Measurements from ENCODE around the gene SLC9A5. TPM values are rescaled to one million over a fixed set of nuclear protein-coding genes. Genes with fewer than 3 reads are reported as not detected.

The SLC9A5 gene
- total and polyA plus RNA-seq, 10 of the 15 experiments (the other 5 are each of a cell fraction or from before 2014, with no cell fraction given): 0.26 to 5.7 (median 1.5) TPM

DNA sequence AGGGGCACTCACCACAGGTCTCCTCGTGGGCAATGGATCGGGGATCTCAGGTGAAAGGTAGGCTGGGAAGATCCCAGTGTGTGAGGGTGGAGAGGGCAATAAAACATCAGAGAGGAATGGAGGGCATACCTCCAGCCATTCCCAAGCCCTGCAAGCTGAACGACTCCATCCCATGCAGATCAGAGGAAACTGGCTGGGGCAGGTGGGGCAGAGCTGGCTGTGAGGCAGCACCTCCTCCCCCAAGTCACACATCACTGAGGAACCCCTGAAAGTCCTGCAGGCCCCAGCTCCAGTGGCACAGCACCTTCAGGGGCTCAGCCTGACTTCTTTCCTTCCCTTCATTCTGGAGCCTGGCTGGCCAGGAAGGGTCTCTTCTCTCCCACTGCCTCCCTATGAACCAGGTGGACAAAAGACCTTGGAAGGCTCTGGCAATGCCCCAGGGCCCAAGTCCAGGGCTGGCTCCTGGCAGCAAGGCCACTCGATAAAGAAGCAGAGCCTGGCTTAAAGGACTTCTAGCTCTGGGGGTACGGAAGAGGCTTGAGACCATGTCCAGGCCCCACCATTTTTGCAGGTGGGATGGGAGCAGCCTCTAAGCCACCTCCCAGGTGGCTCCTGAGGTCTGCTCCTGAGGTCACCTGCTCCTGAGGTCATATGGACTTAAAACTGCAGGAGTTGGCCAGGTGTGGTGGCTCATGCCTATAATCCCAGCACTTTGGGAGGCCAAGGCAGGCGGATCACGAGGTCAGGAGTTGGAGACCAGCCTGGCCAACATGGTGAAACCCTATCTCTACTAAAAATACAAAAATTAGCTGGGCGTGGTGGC lies 35.4 kb upstream of the SLC9A5 start:
- ChIA-PET SMC1A (ENCODE audit: uncharacterized antibody, unreplicated experiment) (interaction anchor here (1.3 kb wide), 1 partner anchor 16 kb away, joined by 3 read pairs; no protein-coding TSS in a partner anchor), POLR2A (no interaction called here), CTCF (no interaction called here), RAD21 (ENCODE audit: unreplicated experiment) (no interaction called here)
- BruUV-seq (replicated peaks): no TSS peak
- intact Hi-C loops (cut with micrococcal nuclease; ENCODE audit: unreplicated experiment): no loop called here
- Histone ChIP-seq H3K9ac (ENCODE audit: control insufficient read depth, insufficient read depth, low read length) (no peak overlapping the region), H3K36me3 (ENCODE audit: control insufficient read depth in 2 of 2, insufficient read depth in 2 of 2, low read length in 1 of 2) (no peaks in the 10 kb centered on the region), H3K27me3 (replicated peaks in 1 of 2; ENCODE audit: control insufficient read depth in 2 of 2, insufficient read depth in 2 of 2, low read length in 1 of 2) (no peaks in the 10 kb centered on the region), H3K4me3 (no peak overlapping the region), H3K4me2 (ENCODE audit: control insufficient read depth, insufficient read depth) (no peak overlapping the region), H3K27ac (ENCODE audit: control insufficient read depth, insufficient read depth) (no peak overlapping the region), H4K20me1 (ENCODE audit: control insufficient read depth, insufficient read depth) (no peaks in the 10 kb centered on the region), H2AFZ (ENCODE audit: control insufficient read depth, low read depth, low read length) (no peak overlapping the region), H3K4me1 (ENCODE audit: control insufficient read depth, insufficient read depth, low read length) (no peaks in the 10 kb centered on the region), H3K79me2 (ENCODE audit: control insufficient read depth, insufficient read depth, low read length) (no peaks in the 10 kb centered on the region), H3K9me3 (replicated peaks; ENCODE audit: control insufficient read depth, insufficient read depth, low read length) (no peaks in the 10 kb centered on the region)
- TF ChIP-seq RBBP5 (conservative IDR thresholded peaks at IDR 0.05): no peak
- TF ChIP-seq, protein P1, sequence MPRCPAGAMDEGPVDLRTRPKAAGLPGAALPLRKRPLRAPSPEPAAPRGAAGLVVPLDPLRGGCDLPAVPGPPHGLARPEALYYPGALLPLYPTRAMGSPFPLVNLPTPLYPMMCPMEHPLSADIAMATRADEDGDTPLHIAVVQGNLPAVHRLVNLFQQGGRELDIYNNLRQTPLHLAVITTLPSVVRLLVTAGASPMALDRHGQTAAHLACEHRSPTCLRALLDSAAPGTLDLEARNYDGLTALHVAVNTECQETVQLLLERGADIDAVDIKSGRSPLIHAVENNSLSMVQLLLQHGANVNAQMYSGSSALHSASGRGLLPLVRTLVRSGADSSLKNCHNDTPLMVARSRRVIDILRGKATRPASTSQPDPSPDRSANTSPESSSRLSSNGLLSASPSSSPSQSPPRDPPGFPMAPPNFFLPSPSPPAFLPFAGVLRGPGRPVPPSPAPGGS (IDR thresholded peaks at IDR 0.05; ENCODE audit: borderline replicate concordance, insufficient read depth, low read depth, low read length, poor library complexity, severe bottlenecking): no peak
- no peak for TF ChIP-seq BACH1 (IDR thresholded peaks at IDR 0.05; ENCODE audit: borderline replicate concordance)
- 23% methylated on average over 8 of the region's 8 CpGs for WGBS (ENCODE audit: insufficient coverage, insufficient replicate concordance, low lambda C conversion rate, missing lambda C conversion rate)
- ATAC-seq (no peak), DNase-seq (ENCODE audit: low read depth, low spot score) (no peak), FAIRE-seq (no peak)
- in situ Hi-C loops (cut with MboI): no loop called here

DNA sequence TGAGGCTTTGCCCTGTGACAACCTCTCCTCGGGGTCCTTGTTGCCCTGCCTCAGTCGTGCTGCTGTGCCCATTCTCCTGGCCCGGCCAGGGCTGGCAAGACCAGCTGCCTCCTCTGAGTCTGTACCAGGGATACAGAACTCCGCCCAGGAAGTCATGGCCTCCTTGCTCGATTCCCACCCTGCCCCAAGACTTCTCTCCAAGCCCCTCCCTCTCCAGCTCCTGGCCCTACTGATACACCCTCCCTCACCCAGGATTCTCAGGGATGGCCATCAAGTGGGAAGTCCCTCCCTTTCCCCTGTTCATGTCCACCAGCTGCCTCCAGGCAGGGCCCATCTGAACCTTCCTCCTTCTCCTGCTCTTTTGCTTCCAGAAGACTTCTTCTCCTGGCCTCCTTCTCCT lies 33.1 kb upstream of the SLC9A5 start:
- Histone ChIP-seq H3K9ac (ENCODE audit: control insufficient read depth, insufficient read depth, low read length) (no peak overlapping the region), H3K4me3 (no peak overlapping the region), H3K9me3 (replicated peaks; ENCODE audit: control insufficient read depth, insufficient read depth, low read length) (no peaks in the 10 kb centered on the region), H3K36me3 (ENCODE audit: control insufficient read depth in 2 of 2, insufficient read depth in 2 of 2, low read length in 1 of 2) (no peaks in the 10 kb centered on the region), H3K79me2 (ENCODE audit: control insufficient read depth, insufficient read depth, low read length) (no peaks in the 10 kb centered on the region), H2AFZ (ENCODE audit: control insufficient read depth, low read depth, low read length) (no peak overlapping the region), H3K27me3 (replicated peaks in 1 of 2; ENCODE audit: control insufficient read depth in 2 of 2, insufficient read depth in 2 of 2, low read length in 1 of 2) (no peaks in the 10 kb centered on the region), H3K4me2 (ENCODE audit: control insufficient read depth, insufficient read depth) (no peak overlapping the region), H3K27ac (ENCODE audit: control insufficient read depth, insufficient read depth) (no peak overlapping the region), H3K4me1 (ENCODE audit: control insufficient read depth, insufficient read depth, low read length) (no peaks in the 10 kb centered on the region), H4K20me1 (ENCODE audit: control insufficient read depth, insufficient read depth) (no peaks in the 10 kb centered on the region)
- ChIA-PET CTCF (no interaction called here), POLR2A (interaction anchor here (1.1 kb wide), 1 partner anchor 11 kb away, joined by 4 read pairs; the partner anchor contains the start of gene TMEM208), RAD21 (ENCODE audit: unreplicated experiment) (no interaction called here), SMC1A (ENCODE audit: uncharacterized antibody, unreplicated experiment) (no interaction called here)
- intact Hi-C loops (cut with micrococcal nuclease; ENCODE audit: unreplicated experiment): no loop called here
- DNase-seq (ENCODE audit: low read depth, low spot score): no peak
- no peak for ATAC-seq
- WGBS (ENCODE audit: insufficient coverage, insufficient replicate concordance, low lambda C conversion rate, missing lambda C conversion rate): 28% methylated on average over 5 of the region's 5 CpGs
- FAIRE-seq: no peak
- BruUV-seq (replicated peaks): no TSS peak
- in situ Hi-C loops (cut with MboI): no loop called here
- TF ChIP-seq, protein P2, sequence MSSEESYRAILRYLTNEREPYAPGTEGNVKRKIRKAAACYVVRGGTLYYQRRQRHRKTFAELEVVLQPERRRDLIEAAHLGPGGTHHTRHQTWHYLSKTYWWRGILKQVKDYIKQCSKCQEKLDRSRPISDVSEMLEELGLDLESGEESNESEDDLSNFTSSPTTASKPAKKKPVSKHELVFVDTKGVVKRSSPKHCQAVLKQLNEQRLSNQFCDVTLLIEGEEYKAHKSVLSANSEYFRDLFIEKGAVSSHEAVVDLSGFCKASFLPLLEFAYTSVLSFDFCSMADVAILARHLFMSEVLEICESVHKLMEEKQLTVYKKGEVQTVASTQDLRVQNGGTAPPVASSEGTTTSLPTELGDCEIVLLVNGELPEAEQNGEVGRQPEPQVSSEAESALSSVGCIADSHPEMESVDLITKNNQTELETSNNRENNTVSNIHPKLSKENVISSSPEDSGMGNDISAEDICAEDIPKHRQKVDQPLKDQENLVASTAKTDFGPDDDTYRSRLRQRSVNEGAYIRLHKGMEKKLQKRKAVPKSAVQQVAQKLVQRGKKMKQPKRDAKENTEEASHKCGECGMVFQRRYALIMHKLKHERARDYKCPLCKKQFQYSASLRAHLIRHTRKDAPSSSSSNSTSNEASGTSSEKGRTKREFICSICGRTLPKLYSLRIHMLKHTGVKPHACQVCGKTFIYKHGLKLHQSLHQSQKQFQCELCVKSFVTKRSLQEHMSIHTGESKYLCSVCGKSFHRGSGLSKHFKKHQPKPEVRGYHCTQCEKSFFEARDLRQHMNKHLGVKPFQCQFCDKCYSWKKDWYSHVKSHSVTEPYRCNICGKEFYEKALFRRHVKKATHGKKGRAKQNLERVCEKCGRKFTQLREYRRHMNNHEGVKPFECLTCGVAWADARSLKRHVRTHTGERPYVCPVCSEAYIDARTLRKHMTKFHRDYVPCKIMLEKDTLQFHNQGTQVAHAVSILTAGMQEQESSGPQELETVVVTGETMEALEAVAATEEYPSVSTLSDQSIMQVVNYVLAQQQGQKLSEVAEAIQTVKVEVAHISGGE (CRISPR knock-in tag; IDR thresholded peaks at IDR 0.05): no peak
- TF ChIP-seq CEBPB (IDR thresholded peaks at IDR 0.05; ENCODE audit: borderline replicate concordance in 1 of 2, low read depth in 2 of 2, low read length in 2 of 2): no peak
- TF ChIP-seq NR2F1 (conservative IDR thresholded peaks at IDR 0.05): no peak
- TF ChIP-seq YBX1 (IDR thresholded peaks at IDR 0.05): no peak
- no peak for TF ChIP-seq FOXM1 (IDR thresholded peaks at IDR 0.05; ENCODE audit: low read depth, low read length)
- TF ChIP-seq PAX8 (IDR thresholded peaks at IDR 0.05): no peak
